ENCODE results near the gene ATP5F1D.
"Not testable (repeated sequence)": the region's sequence is repeated elsewhere in the genome, so short reads cannot be mapped to it uniquely, and the experiment has no call there.

Gene ATP5F1D

DNA sequence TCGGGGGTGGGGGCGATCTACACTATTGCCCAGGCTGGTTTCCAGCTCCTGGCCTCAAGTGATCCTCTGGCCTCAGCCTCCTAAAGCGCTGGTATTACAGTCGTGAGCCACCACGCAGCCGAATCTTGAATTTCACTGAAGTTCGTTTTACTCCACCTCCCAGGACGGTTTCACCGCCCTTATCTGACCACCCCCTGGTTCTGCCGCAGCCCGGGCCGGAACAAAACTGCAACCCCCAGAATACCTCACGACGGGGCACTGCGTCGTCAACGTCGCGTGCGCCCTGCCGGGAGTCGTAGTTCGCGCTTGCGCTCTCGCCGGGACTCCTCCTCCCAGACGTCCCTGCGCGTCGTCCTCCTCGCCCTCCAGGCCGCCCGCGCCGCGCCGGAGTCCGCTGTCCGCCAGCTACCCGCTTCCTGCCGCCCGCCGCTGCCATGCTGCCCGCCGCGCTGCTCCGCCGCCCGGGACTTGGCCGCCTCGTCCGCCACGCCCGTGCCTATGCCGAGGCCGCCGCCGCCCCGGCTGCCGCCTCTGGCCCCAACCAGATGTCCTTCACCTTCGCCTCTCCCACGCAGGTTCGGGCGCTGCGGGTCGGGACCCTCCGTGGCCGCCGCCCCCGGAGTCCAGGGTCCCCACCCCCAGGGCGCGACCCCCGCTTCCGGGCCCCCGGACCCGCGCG is at the start of gene ATP5F1D:
TSS of gene ATP5F1D (plus strand) at position 335 of the 679 bp plus-strand sequence. CDS start at position 435, 100 bp downstream.
- no peaks in the 10 kb centered on the region for H3K36me3 ChIP-seq (ENCODE audit: insufficient read depth, low read length)
- H3K4me1 ChIP-seq (ENCODE audit: insufficient read depth, low read length): peaks cover 42% of the 10 kb centered on the region
- H2AFZ ChIP-seq (ENCODE audit: low read depth, low read length): no peak within 1 kb of the TSS
- H3K27me3 ChIP-seq (ENCODE audit: insufficient read depth, low read length): no peaks in the 10 kb centered on the region
- H3K9me3 ChIP-seq (ENCODE audit: low read length): no peaks in the 10 kb centered on the region
- H3K4me3 ChIP-seq (ENCODE audit: low read length): peak within 1 kb of the TSS; percentile 65

DNA sequence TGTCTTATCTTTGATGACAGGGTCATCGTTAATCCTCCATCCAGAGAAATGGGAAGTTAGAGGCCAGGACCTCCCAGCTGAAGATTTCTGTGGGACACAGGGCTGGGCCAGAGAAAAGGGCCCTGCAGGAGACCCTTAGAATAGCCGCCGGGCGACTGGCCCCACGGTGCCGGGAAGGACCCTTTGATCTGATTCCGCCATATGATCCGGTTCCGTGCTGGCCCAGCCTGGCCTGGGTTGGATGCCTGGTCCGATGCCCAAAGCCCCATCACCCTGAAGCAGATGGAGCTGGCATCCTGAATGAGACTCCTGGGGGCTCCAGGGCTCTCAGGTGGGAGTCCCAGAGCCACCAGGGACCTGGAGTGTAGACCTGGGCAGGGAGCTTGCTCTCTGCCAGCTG is 42.0 kb upstream of the ATP5F1D start:
- no peak overlapping the region for H2AFZ ChIP-seq (ENCODE audit: low read depth, low read length)
- no peaks in the 10 kb centered on the region for H3K36me3 ChIP-seq (ENCODE audit: insufficient read depth, low read length)
- H3K4me3 ChIP-seq (ENCODE audit: low read length): no peak overlapping the region
- no peaks in the 10 kb centered on the region for H3K4me1 ChIP-seq (ENCODE audit: insufficient read depth, low read length)
- H3K27me3 ChIP-seq (ENCODE audit: insufficient read depth, low read length): no peaks in the 10 kb centered on the region
- no peaks in the 10 kb centered on the region for H3K9me3 ChIP-seq (ENCODE audit: low read length)

DNA sequence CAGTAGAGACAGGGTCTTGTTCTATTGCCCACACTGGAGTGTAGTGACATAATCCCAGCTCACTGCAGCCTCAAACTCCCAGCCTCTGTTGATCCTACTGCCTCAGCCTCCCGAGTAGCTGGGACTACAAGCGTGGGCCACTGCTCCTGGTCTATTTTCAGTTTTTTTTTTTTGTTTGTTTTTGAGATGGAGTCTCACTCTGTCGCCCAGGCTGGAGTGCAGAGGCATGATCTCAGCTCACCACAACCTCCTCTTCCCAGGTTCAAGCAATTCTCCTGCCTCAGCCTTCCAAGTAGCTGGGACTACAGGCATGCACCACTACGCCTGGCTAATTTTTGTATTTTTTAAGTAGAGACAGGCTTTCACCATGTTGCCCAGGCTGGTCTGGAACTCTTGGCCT is 40.9 kb upstream of the ATP5F1D start:
- not testable (repeated sequence) for H3K27me3 ChIP-seq (ENCODE audit: insufficient read depth, low read length); H3K36me3 ChIP-seq (ENCODE audit: insufficient read depth, low read length); H3K9me3 ChIP-seq (ENCODE audit: low read length); H3K4me1 ChIP-seq (ENCODE audit: insufficient read depth, low read length); H2AFZ ChIP-seq (ENCODE audit: low read depth, low read length); H3K4me3 ChIP-seq (ENCODE audit: low read length)

DNA sequence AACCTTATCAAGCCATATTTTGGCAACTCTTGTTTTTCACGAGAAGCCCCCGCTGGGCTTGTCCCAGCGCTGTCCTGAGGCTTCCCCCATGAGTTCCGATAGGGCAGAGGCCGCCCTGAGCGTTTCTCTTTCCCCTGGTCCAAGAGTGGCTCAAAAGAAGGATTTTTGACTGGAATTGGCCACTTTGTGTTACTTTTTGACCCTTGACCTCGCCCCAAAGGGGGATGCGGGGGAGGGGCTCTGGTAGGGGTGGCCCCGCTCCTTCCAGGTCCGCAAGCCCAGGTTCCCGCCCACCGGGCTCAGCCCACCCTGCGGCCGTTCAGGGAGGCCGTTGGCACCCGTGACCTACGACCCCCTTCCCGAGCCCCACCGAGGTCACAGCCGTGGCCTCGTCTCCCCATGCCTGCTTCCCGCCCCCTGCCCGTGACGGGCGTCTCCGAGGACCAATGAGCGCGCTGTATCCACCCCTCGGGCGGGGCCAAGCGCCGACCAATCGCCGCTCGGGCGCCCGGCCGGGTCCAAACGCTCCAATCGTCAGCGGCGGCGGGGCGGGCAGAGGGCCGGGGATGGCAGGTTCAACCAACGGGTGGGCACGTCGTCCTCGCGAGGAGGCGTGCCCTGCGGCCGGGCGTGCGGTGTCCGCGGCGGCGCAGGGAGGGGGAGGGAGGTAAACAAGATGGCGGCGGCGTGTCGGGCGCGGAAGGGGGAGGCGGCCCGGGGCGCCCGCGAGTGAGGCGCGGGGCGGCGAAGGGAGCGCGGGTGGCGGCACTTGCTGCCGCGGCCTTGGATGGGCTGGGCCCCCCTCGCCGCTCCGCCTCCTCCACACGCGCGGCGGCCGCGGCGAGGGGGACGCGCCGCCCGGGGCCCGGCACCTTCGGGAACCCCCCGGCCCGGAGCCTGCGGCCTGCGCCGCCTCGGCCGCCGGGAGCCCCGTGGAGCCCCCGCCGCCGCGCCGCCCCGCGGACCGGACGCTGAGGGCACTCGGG is 36.1 kb upstream of the ATP5F1D start, which contains the start of gene STK11:
TSS of gene STK11 (plus strand) at position 665 of the 986 bp plus-strand sequence. CDS start 1,136 bp downstream, outside the sequence.
- Histone ChIP-seq H3K4me3 (ENCODE audit: low read length) (peak within 1 kb of the TSS; percentile 60), H2AFZ (ENCODE audit: low read depth, low read length) (no peak within 1 kb of the TSS), H3K4me1 (ENCODE audit: insufficient read depth, low read length) (peaks cover 24% of the 10 kb centered on the region)

DNA sequence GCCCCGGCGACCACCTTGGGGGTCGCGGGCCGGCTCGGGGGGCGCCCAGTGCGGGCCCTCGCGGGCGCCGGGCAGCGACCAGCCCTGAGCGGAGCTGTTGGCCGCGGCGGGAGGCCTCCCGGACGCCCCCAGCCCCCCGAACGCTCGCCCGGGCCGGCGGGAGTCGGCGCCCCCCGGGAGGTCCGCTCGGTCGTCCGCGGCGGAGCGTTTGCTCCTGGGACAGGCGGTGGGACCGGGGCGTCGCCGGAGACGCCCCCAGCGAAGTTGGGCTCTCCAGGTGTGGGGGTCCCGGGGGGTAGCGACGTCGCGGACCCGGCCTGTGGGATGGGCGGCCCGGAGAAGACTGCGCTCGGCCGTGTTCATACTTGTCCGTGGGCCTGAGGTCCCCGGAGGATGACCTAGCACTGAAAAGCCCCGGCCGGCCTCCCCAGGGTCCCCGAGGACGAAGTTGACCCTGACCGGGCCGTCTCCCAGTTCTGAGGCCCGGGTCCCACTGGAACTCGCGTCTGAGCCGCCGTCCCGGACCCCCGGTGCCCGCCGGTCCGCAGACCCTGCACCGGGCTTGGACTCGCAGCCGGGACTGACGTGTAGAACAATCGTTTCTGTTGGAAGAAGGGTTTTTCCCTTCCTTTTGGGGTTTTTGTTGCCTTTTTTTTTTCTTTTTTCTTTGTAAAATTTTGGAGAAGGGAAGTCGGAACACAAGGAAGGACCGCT is 35.2 kb upstream of the ATP5F1D start:
- Histone ChIP-seq H3K9me3 (ENCODE audit: low read length) (no peaks in the 10 kb centered on the region), H3K4me1 (ENCODE audit: insufficient read depth, low read length) (peaks cover 24% of the 10 kb centered on the region), H3K4me3 (ENCODE audit: low read length) (peak overlapping the region; percentile 60), H2AFZ (ENCODE audit: low read depth, low read length) (no peak overlapping the region), H3K36me3 (ENCODE audit: insufficient read depth, low read length) (peaks cover 5% of the 10 kb centered on the region), H3K27me3 (ENCODE audit: insufficient read depth, low read length) (no peaks in the 10 kb centered on the region)

More for the DNA sequence above, 36.1 kb upstream of the ATP5F1D start, which contains the start of gene STK11:
- Histone ChIP-seq H3K9me3 (ENCODE audit: low read length) (no peaks in the 10 kb centered on the region), H3K27me3 (ENCODE audit: insufficient read depth, low read length) (no peaks in the 10 kb centered on the region), H3K36me3 (ENCODE audit: insufficient read depth, low read length) (peaks cover 5% of the 10 kb centered on the region)

DNA sequence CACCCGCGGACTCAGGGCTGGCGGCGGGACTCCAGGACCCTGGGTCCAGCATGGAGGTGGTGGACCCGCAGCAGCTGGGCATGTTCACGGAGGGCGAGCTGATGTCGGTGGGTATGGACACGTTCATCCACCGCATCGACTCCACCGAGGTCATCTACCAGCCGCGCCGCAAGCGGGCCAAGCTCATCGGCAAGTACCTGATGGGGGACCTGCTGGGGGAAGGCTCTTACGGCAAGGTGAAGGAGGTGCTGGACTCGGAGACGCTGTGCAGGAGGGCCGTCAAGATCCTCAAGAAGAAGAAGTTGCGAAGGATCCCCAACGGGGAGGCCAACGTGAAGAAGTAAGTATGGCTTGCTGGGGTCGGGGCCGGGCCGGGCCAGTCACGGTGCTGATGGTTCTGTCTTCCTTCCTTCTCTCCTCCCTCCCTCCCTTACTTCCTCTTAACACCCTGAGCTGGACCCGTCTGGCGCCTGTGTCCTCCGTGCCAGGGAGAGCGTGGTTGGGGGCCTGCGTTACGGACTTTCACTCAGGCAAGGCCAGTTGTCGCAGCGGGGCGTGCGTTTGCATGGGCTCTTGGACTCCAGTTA is 34.6 kb upstream of the ATP5F1D start:
- peaks cover 24% of the 10 kb centered on the region for H3K4me1 ChIP-seq (ENCODE audit: insufficient read depth, low read length)
- peak overlapping the region; percentile 60 for H3K4me3 ChIP-seq (ENCODE audit: low read length)
- H2AFZ ChIP-seq (ENCODE audit: low read depth, low read length): no peak overlapping the region
- H3K36me3 ChIP-seq (ENCODE audit: insufficient read depth, low read length): peaks cover 5% of the 10 kb centered on the region
- no peaks in the 10 kb centered on the region for H3K9me3 ChIP-seq (ENCODE audit: low read length)
- H3K27me3 ChIP-seq (ENCODE audit: insufficient read depth, low read length): no peaks in the 10 kb centered on the region

DNA sequence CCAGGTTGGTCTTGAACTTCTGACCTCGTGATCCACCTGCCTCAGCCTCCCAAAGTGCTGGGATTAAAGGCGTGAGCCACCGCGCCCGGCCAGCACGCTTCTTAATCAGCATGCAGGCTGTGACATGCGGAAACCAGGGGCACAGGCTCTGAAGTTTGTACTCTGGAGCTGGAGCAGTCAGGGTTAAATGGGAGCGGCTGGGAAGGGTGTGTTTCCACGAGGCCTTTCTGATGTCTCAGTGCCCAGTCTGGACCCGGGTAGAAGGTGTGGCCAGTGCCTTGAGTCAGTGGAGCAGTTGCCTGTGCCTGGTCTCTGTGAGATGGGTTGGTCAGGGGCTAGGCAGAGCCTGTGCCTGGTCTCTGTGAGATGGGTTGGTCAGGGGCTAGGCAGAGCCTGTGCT is 32.7 kb upstream of the ATP5F1D start:
- H3K9me3 ChIP-seq (ENCODE audit: low read length); H3K27me3 ChIP-seq (ENCODE audit: insufficient read depth, low read length); H2AFZ ChIP-seq (ENCODE audit: low read depth, low read length); H3K4me3 ChIP-seq (ENCODE audit: low read length): not testable (repeated sequence)
- H3K36me3 ChIP-seq (ENCODE audit: insufficient read depth, low read length): peaks cover 14% of the 10 kb centered on the region
- H3K4me1 ChIP-seq (ENCODE audit: insufficient read depth, low read length): peaks cover 26% of the 10 kb centered on the region

DNA sequence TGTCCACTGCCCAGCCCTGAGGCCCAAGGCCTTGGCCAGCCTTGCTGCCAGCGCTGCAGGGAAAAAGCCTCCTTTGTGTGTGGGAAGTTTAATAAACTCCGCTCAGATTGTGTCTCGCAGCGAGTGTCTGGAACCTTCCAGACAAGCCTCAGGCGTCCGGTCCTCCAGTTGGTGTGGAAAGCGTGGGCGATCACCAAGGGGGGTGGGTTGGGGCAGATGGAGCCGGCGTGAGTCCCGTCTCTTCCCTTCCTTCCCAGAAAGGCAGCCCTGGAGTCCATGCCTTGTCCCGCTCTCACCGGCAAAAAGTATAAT is 31.4 kb upstream of the ATP5F1D start:
- H3K4me1 ChIP-seq (ENCODE audit: insufficient read depth, low read length): peaks cover 33% of the 10 kb centered on the region
- no peak overlapping the region for H3K4me3 ChIP-seq (ENCODE audit: low read length)
- H2AFZ ChIP-seq (ENCODE audit: low read depth, low read length): no peak overlapping the region
- H3K27me3 ChIP-seq (ENCODE audit: insufficient read depth, low read length): no peaks in the 10 kb centered on the region
- H3K9me3 ChIP-seq (ENCODE audit: low read length): no peaks in the 10 kb centered on the region
- peaks cover 14% of the 10 kb centered on the region for H3K36me3 ChIP-seq (ENCODE audit: insufficient read depth, low read length)

DNA sequence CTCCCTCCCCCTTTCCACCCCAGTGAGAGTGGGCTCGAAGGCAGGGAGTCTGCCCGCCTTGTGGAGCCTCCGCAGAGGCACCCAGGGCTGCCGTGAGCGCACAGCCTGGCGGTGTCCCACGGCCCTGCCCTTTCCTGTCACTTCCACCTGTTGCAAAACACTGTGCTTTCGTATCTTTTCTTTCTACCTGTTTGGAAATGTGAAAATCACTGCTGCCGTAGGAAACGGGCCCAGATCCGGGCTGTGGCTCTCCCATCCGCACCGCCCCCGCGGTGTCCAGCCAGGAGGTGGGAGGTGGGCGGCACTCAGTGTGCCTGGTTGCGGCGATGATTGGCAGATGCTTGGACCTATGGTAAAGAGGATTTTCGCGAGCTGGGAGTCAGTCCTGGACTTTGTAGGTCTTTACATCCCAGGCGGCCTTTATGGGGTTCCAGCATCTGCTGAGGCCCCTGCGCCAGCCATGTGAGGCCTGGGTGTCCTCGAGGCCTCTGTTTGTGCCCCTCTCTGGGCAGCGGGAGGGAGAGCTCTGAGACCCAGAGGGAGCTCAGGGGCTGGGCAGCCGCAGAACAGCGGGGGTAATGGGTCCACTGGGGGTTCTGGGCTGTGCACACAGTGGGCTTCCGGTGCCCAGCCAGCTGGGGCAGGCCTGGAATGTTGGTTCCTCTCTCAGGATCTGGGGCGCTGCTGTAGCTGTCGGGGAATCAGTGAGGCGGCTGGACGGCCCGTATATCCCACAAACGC is 29.9 kb upstream of the ATP5F1D start:
- H3K27me3 ChIP-seq (ENCODE audit: insufficient read depth, low read length): no peaks in the 10 kb centered on the region
- H3K4me1 ChIP-seq (ENCODE audit: insufficient read depth, low read length): peaks cover 32% of the 10 kb centered on the region
- no peak overlapping the region for H2AFZ ChIP-seq (ENCODE audit: low read depth, low read length)
- H3K9me3 ChIP-seq (ENCODE audit: low read length): no peaks in the 10 kb centered on the region
- peaks cover 14% of the 10 kb centered on the region for H3K36me3 ChIP-seq (ENCODE audit: insufficient read depth, low read length)
- H3K4me3 ChIP-seq (ENCODE audit: low read length): no peak overlapping the region

DNA sequence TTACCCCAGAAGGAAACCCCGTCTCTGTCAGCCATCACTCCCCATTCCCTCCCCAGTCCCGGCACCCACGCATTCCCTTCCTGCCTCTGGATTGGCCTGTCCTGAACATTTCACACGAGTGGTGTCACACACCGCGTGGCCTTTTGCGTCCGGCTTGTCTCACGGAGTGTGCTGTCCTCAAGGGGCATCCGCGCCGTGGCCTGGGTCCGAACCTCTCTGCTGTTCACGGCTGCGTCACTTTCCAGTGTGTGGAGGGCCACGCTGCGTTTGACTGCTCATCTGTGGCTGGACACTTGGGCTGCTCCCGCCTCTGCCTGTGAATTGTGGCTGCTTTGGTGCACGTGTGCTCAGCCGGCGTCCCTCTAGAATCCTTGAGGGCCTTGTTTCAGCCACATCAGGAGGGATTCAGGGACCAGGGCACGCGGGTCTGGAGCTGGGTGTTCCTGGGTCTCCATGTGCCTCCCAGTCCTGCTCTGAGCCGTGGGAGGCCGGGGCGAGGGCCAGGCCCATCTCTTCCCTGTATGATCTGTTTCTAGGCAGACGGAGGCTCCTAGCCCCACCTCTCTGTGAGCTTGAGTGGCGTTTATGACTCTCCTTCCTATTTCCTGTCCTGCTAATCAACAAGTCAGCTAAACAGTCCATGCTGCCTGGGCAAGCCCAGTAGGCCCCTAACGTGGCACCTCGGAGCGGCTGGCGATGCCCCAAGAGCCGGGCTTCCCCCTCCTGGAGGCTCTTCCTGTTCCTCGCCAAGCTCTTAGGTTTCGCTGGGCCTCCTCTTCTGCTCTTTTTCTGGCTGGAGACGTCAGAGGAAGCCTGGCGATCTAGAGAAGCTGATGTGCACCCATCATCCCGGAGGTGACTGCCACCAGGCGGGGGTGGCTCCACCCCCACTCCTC is 27.9 kb upstream of the ATP5F1D start:
- Histone ChIP-seq H3K27me3 (ENCODE audit: insufficient read depth, low read length) (no peaks in the 10 kb centered on the region), H2AFZ (ENCODE audit: low read depth, low read length) (no peak overlapping the region), H3K4me1 (ENCODE audit: insufficient read depth, low read length) (peaks cover 20% of the 10 kb centered on the region), H3K4me3 (ENCODE audit: low read length) (no peak overlapping the region), H3K9me3 (ENCODE audit: low read length) (no peaks in the 10 kb centered on the region), H3K36me3 (ENCODE audit: insufficient read depth, low read length) (peaks cover 14% of the 10 kb centered on the region)

DNA sequence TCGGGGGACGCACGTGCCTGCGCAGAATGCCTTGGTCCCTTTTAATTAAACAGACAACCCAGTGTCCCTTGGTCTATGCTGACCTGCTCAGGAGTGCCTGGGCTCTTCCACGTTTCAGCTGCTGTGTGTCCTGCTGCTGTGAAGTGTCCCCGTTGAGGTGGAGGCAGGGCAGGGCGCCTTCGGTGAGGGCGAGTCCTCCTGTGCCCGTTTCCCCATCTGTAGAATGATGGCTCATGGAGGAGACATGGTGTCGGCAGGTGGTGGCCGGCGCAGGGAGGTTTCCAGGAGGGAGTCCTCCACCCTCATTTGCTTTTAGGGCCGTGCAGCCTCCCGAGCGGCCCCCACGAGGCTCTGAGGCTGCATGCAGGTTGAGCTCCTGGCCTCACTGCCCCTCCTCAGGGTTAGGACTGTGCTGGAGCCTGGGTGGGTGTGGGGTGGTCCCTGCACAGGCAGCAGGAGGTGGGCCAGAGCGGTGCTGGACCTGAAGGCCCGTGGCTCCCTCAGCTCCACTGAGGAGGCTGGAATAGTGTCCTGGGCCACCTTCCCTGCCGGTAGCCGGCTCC is 27.2 kb upstream of the ATP5F1D start:
- H2AFZ ChIP-seq (ENCODE audit: low read depth, low read length): no peak overlapping the region
- peaks cover 20% of the 10 kb centered on the region for H3K4me1 ChIP-seq (ENCODE audit: insufficient read depth, low read length)
- H3K27me3 ChIP-seq (ENCODE audit: insufficient read depth, low read length): no peaks in the 10 kb centered on the region
- H3K36me3 ChIP-seq (ENCODE audit: insufficient read depth, low read length): peaks cover 14% of the 10 kb centered on the region
- no peaks in the 10 kb centered on the region for H3K9me3 ChIP-seq (ENCODE audit: low read length)
- no peak overlapping the region for H3K4me3 ChIP-seq (ENCODE audit: low read length)

Data from neuron (in vitro differentiated cells).